ENCODE measurements around the gene SDK1.
"Not testable (repeated sequence)": the region's sequence is repeated elsewhere in the genome, so short reads cannot be mapped to it uniquely, and the experiment has no call there.

SDK1 gene

GRCh38 chr7:3649250-3649649 lies 348.2 kb downstream of the SDK1 start:
- in situ Hi-C loops (cut with HindIII; ENCODE audit: low sequenced_read_pairs): no loop called here

- in situ Hi-C loops (cut with HindIII; ENCODE audit: low sequenced_read_pairs): no loop called here
Measured at GRCh38 chr7:3649678-3650440, 348.8 kb downstream of the SDK1 start.

- in situ Hi-C loops (cut with HindIII; ENCODE audit: low sequenced_read_pairs): no loop called here
Measured at GRCh38 chr7:3650844-3651243, 349.8 kb downstream of the SDK1 start.

GRCh38 chr7:3655635-3656034 lies 354.6 kb downstream of the SDK1 start:
- in situ Hi-C loops (cut with HindIII; ENCODE audit: low sequenced_read_pairs): no loop called here

- in situ Hi-C loops (cut with HindIII; ENCODE audit: low sequenced_read_pairs): no loop called here
Measured at GRCh38 chr7:3657206-3657605, 356.2 kb downstream of the SDK1 start.

GRCh38 chr7:3668743-3669142 lies 367.7 kb downstream of the SDK1 start:
- in situ Hi-C loops (cut with HindIII; ENCODE audit: low sequenced_read_pairs): no loop called here

GRCh38 chr7:3670898-3671297 lies 369.8 kb downstream of the SDK1 start:
- in situ Hi-C loops (cut with HindIII; ENCODE audit: low sequenced_read_pairs): no loop called here

GRCh38 chr7:3673524-3673923 lies 372.5 kb downstream of the SDK1 start:
- in situ Hi-C loops (cut with HindIII; ENCODE audit: low sequenced_read_pairs): no loop called here

- in situ Hi-C loops (cut with HindIII; ENCODE audit: low sequenced_read_pairs): no loop called here
Measured at GRCh38 chr7:3678314-3678810, 377.3 kb downstream of the SDK1 start.

GRCh38 chr7:3682028-3682710 lies 381.1 kb downstream of the SDK1 start:
- in situ Hi-C loops (cut with HindIII; ENCODE audit: low sequenced_read_pairs): no loop called here

- in situ Hi-C loops (cut with HindIII; ENCODE audit: low sequenced_read_pairs): no loop called here
Measured at GRCh38 chr7:3683546-3684539, 382.8 kb downstream of the SDK1 start.

- in situ Hi-C loops (cut with HindIII; ENCODE audit: low sequenced_read_pairs): no loop called here
Measured at GRCh38 chr7:3688071-3688470, 387.0 kb downstream of the SDK1 start.

GRCh38 chr7:3688842-3689241 lies 387.8 kb downstream of the SDK1 start:
- in situ Hi-C loops (cut with HindIII; ENCODE audit: low sequenced_read_pairs): no loop called here

GRCh38 chr7:3691478-3692158 lies 390.6 kb downstream of the SDK1 start:
- in situ Hi-C loops (cut with HindIII; ENCODE audit: low sequenced_read_pairs): no loop called here

- in situ Hi-C loops (cut with HindIII; ENCODE audit: low sequenced_read_pairs): no loop called here
Measured at GRCh38 chr7:3695602-3696001, 394.6 kb downstream of the SDK1 start.

GRCh38 chr7:3696113-3696512 lies 395.1 kb downstream of the SDK1 start:
- in situ Hi-C loops (cut with HindIII; ENCODE audit: low sequenced_read_pairs): no loop called here

GRCh38 chr7:3697472-3697871 lies 396.4 kb downstream of the SDK1 start:
- in situ Hi-C loops (cut with HindIII; ENCODE audit: low sequenced_read_pairs): no loop called here

GRCh38 chr7:3705258-3705657 lies 404.2 kb downstream of the SDK1 start:
- in situ Hi-C loops (cut with HindIII; ENCODE audit: low sequenced_read_pairs): no loop called here

- in situ Hi-C loops (cut with HindIII; ENCODE audit: low sequenced_read_pairs): not testable (repeated sequence)
Measured at GRCh38 chr7:3706091-3706490, 405.0 kb downstream of the SDK1 start.

GRCh38 chr7:3710122-3710521 lies 409.1 kb downstream of the SDK1 start:
- in situ Hi-C loops (cut with HindIII; ENCODE audit: low sequenced_read_pairs): no loop called here

- in situ Hi-C loops (cut with HindIII; ENCODE audit: low sequenced_read_pairs): no loop called here
Measured at GRCh38 chr7:3710531-3710930, 409.5 kb downstream of the SDK1 start.

Data from DLD1 (cell line).